HTR-8/SVneo (cell line): Measurements from ENCODE around the gene PTPRU.
"Not testable (repeated sequence)": the region's sequence is repeated elsewhere in the genome, so short reads cannot be mapped to it uniquely, and the experiment has no call there.

ENCODE experiments used
- DNase-seq: peaks from one replicate; pipeline ENCODE4 v3.0.0; 2011; ENCODE audit warnings: low spot score, mixed read lengths; ENCODE audit not compliant: insufficient read length
- FAIRE-seq: peaks from 2 replicates; lab custom pipeline; 2011; peaks lifted over from hg19 to GRCh38; lab: Jason Lieb, UNC

PTPRU gene

GRCh38 chr1:29309621-29310020 is 73.3 kb downstream of the PTPRU start:
- no peak for FAIRE-seq
- no peak for DNase-seq

GRCh38 chr1:29310616-29311180 is 74.4 kb downstream of the PTPRU start:
- DNase-seq (no peak), FAIRE-seq (no peak)

DNA sequence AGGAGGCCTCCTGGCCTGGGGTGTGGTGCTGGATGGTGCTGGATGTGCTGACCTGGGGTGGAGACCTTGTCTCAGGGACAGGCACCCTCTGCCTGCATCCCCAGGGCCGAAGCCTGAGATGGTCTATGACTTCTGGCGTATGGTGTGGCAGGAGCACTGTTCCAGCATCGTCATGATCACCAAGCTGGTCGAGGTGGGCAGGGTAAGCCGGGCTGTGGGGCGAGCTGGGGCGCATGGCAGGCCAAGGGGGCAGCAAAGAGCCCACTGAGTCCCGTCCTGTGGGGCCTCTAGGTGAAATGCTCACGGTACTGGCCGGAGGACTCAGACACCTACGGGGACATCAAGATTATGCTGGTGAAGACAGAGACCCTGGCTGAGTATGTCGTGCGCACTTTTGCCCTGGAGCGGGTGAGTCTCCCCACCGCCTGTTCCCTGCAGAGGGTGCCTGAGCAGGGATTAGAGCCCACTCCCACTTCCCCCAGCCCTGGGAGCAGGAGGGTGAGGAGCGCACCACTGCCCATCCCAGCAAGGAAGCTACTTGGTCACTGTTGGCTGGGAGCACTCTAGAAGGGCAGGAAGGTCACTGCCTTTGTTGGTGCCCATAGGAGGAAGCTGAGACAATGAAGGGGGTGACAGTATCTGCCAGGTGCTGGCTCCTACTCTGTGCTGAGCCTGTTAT is 75.2 kb downstream of the PTPRU start:
- no peak for DNase-seq
- FAIRE-seq: no peak

GRCh38 chr1:29312469-29313461 is 76.4 kb downstream of the PTPRU start:
- DNase-seq: no peak
- no peak for FAIRE-seq

- not testable (repeated sequence) for FAIRE-seq, DNase-seq
These were observed 78.4 kb downstream of the PTPRU start for GRCh38 chr1:29314685-29315084.

- DNase-seq: no peak
- FAIRE-seq: no peak
These were observed 78.9 kb downstream of the PTPRU start for GRCh38 chr1:29315262-29315661.

GRCh38 chr1:29315876-29316275 is 79.6 kb downstream of the PTPRU start:
- FAIRE-seq (no peak), DNase-seq (no peak)

DNA sequence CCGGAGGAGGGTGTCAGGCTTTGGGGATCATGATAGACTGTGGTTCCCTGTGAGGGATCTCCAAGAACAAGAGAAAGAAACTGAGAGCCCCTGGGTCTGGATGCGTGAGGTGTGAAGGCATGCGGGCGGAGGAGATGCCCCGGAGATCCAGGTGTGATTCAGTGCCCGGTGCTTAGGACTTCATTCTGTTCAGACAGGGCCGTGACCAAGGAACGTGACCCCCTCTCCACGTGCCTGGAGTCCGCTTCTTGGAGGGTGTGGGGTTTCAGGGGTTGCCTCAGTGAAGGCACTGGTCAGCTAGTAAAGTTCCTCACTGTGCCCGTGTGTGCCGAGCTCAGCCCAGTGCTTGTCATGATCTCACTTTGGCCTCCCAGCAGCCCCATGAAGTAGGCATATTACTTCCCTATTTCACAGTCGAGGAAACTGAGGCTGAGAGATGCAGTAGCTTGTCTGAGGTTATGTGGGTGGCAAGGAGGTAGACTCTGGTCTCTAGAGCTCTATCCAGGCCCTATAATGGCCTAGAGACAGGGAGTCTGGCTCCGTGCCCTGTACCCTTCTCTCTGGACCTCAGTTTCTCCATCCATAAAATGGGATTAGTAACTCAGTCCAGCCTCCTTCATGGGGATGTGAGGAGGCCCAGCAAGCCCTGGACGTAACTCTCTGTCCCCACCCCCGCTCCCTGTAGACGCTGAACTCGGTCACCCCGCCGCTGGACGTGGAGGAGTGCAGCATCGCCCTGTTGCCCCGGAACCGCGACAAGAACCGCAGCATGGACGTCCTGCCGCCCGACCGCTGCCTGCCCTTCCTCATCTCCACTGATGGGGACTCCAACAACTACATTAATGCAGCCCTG is 81.0 kb downstream of the PTPRU start:
- no peak for FAIRE-seq
- no peak for DNase-seq

- FAIRE-seq (no peak), DNase-seq (no peak)
These were observed 81.7 kb downstream of the PTPRU start for GRCh38 chr1:29317916-29318530.

- no peak for FAIRE-seq
- no peak for DNase-seq
These were observed 82.4 kb downstream of the PTPRU start for GRCh38 chr1:29318724-29319123.

- DNase-seq: no peak
- FAIRE-seq: no peak
These were observed 83.2 kb downstream of the PTPRU start for GRCh38 chr1:29319300-29320110.

DNA sequence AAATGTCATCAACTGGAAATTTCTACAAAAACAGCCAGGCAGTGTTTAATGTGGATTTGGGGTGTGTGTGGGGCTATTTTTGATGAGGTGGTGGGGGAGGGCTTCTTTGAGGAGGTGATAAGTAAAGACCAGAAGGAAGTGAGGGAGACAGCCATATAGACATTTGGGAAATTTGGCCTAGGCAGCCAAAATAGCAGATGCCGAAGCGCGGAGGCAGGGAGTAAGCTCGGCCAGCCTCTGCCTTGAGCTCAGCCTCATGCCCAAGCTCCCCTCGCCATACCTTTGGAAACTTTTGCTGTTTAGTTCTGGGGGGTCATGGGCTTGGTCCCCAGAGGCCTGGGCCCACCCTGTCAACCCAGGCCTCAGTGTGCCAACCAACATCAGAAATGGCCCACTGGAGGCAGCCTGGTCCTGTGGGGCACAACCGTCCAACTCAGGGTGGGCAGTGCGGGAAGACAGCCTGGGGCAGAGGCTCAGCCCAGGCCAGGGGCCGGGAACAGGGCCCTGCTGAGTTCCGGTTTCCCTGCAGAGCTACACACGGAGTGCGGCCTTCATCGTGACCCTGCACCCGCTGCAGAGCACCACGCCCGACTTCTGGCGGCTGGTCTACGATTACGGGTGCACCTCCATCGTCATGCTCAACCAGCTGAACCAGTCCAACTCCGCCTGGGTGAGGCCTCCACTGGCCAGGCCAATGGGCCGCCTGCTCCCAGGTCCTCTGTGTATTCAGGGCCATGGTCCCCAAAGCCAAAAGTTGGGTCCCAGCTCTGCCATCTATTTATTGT is 84.0 kb downstream of the PTPRU start:
- DNase-seq (no peak), FAIRE-seq (no peak)

DNA sequence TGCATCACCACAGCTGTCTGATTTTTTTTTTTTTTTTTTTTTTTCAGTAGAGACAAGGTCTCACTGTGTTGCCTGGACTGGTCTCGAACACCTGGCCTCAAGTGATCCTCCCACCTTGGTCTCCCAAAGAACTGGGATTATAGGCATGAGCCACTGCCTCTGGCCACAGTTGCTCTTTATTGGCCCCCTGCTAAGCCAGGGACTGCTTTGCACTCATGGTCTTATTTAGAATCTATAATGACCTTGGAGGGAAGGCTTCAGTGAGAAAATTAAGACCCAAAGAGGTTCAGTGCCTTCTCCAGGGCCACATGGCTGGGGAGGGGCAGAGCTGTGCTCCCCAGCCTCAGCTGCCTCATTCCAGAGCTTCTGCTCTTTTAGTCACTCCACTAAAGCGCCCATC is 84.9 kb downstream of the PTPRU start:
- DNase-seq: no peak
- no peak for FAIRE-seq

DNA sequence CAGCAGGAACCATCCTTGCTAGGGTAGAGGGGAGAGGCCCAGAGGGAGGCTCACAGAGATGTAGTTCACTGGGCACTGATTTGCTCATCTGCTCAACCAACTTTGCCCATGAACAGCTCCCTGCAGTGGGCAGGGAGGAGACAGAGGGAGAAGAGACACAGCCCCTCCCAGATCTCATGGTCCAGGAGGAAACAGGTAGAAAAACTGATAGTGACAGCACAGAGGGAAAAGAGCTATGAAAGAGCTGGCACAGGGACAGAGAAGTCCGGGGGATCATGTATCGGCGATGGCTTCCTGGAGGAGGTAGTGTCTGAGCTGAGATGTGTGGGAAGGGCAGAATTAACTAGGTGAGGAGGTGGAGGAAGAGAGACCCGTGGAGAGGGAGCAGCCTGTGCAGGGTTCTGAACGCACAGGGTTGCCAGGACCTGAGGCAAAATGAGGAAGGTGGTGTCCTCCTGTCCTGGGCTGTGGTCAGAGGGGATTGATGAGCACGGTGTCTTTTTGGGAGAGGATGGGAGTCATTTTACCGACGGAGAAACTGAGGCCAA is 85.9 kb downstream of the PTPRU start:
- FAIRE-seq (no peak), DNase-seq (no peak)

DNA sequence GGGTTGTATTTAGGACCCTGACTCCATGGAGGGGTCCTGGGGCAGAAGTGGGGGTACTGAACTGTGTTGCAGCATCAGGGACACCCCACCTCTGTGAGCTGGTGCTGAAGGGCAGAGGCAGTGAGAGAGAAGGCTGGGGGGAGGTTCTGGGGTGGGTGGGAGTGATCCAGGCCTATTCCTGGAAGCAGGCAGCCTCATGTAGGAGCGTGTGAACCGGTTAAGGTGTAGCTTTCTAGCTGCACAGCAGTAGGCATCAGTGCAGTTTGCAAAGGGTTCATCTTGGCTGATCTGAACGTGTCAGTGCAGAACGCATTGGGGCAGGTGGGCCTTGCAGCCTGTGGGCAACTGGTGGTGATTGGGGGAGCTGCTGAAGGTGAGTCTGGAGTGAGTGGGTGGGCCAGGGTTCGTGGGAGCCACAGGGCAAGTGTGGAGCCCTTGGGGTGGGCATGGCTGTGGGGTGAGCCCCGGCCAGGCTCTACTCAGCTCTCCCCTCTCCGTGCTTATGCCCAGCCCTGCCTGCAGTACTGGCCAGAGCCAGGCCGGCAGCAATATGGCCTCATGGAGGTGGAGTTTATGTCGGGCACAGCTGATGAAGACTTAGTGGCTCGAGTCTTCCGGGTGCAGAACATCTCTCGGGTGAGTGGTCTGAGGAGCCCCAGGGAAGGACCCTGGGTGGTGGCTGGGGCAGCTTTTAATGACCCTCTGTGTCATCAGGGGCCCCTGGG is 86.7 kb downstream of the PTPRU start:
- DNase-seq (no peak), FAIRE-seq (no peak)

DNA sequence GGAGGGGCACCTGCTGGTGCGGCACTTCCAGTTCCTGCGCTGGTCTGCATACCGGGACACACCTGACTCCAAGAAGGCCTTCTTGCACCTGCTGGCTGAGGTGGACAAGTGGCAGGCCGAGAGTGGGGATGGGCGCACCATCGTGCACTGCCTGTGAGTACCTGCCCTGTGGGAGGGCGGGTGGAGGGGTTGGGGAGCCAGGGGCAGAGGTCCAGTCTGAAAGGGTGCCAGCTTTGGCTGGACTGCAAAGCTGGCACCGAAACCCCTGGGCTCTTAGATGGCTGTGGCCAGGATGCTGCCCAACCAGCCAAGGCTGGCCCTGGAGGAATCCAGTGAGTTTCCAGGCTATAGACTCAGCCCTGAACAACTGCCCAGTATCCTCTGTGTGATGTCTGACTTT is 87.3 kb downstream of the PTPRU start:
- FAIRE-seq: no peak
- DNase-seq: no peak

DNA sequence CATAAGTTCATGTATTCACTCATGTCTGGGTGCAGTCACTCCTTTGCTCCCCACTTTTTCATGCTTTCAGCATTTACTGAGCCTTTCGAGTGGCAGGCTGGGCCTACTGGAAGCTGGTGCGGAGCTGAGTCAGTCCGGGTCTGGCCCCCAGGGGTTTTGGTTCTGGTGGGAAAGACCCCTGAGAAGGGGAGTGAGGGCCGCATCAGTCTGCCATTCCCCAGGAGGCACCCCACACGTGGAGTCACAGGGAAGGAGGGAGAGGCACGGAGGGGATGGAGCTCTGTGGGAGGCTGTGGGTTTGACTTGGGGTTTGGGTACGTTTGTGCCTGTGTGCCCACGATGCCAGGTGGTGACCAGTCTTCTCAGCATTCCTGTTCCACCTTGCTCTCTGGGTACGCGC is 87.9 kb downstream of the PTPRU start:
- FAIRE-seq: no peak
- DNase-seq: no peak
